Ishikawa (cell line): Measurements from ENCODE around the gene PTPN1.

ENCODE experiments used
- CEBPB ChIP-seq: IDR thresholded peaks from 2 replicates; pipeline ENCODE4 v1.6.1; 2012
- CREB1 ChIP-seq: IDR thresholded peaks from 2 replicates; pipeline ENCODE4 v1.6.1; 2012; ENCODE audit warnings: low read depth
- EGR1 ChIP-seq: IDR thresholded peaks from 2 replicates; pipeline ENCODE4 v1.6.1; 2012
- EP300 ChIP-seq: IDR thresholded peaks from 2 replicates; pipeline ENCODE4 v1.6.1; 2012; ENCODE audit warnings: borderline replicate concordance
- FOXM1 ChIP-seq: IDR thresholded peaks from 2 replicates; pipeline ENCODE4 v1.6.1; 2012; ENCODE audit warnings: low read depth, borderline replicate concordance
- MAX ChIP-seq: IDR thresholded peaks from 2 replicates; pipeline ENCODE4 v1.6.1; 2012
- NFIC ChIP-seq: IDR thresholded peaks from 2 replicates; pipeline ENCODE4 v1.6.1; 2012
- RAD21 ChIP-seq: IDR thresholded peaks from 2 replicates; pipeline ENCODE4 v1.6.1; 2012; ENCODE audit warnings: low read depth
- REST ChIP-seq: IDR thresholded peaks from 2 replicates; pipeline ENCODE4 v1.6.1; 2012; ENCODE audit warnings: low read depth, mild to moderate bottlenecking
- TAF1 ChIP-seq: IDR thresholded peaks from 2 replicates; pipeline ENCODE4 v1.6.1; 2012; ENCODE audit warnings: low read depth, mild to moderate bottlenecking
- TCF12 ChIP-seq: IDR thresholded peaks from 2 replicates; pipeline ENCODE4 v1.6.1; 2012; ENCODE audit warnings: low read depth
- TEAD4 ChIP-seq: IDR thresholded peaks from 2 replicates; pipeline ENCODE4 v1.6.1; 2012
- USF1 ChIP-seq: IDR thresholded peaks from 2 replicates; pipeline ENCODE4 v1.6.1; 2012
- YY1 ChIP-seq: IDR thresholded peaks from 2 replicates; pipeline ENCODE4 v1.6.1; 2012; ENCODE audit warnings: low read depth
- ZBTB7A ChIP-seq: IDR thresholded peaks from 2 replicates; pipeline ENCODE4 v1.6.1; 2012; ENCODE audit warnings: low read depth

The PTPN1 gene

GRCh38 chr20:50595433-50595895 lies 85.3 kb downstream of the PTPN1 start:
- TF ChIP-seq TEAD4 (no peak), EGR1 (no peak), USF1 (no peak), CEBPB (no peak), TCF12 (no peak), REST (no peak), CREB1 (no peak), FOXM1 (no peak)

- TF ChIP-seq CEBPB, result no peak
- no peak for TF ChIP-seq REST
- no peak for TF ChIP-seq TCF12
- no peak for TF ChIP-seq EGR1
- TF ChIP-seq EP300, result no peak
- no peak for TF ChIP-seq MAX
- no peak for TF ChIP-seq RAD21
- TF ChIP-seq FOXM1, result no peak
- no peak for TF ChIP-seq ZBTB7A
- no peak for TF ChIP-seq TEAD4
- no peak for TF ChIP-seq USF1
- TF ChIP-seq CREB1, result no peak
- TF ChIP-seq NFIC, result no peak
- no peak for TF ChIP-seq YY1
Observed at GRCh38 chr20:50595988-50596693, 86.0 kb downstream of the PTPN1 start.

- TF ChIP-seq REST, result no peak
- TF ChIP-seq ZBTB7A, result no peak
- TF ChIP-seq TAF1, result no peak
- no peak for TF ChIP-seq EP300
- no peak for TF ChIP-seq NFIC
- no peak for TF ChIP-seq TCF12
- TF ChIP-seq TEAD4, result no peak
- TF ChIP-seq RAD21, result no peak
- no peak for TF ChIP-seq USF1
- TF ChIP-seq FOXM1, result no peak
- TF ChIP-seq YY1, result no peak
- TF ChIP-seq EGR1, result no peak
- TF ChIP-seq CREB1, result no peak
- TF ChIP-seq MAX, result no peak
- no peak for TF ChIP-seq CEBPB
Observed at GRCh38 chr20:50596694-50597021, 86.5 kb downstream of the PTPN1 start.

GRCh38 chr20:50597406-50597969 lies 87.3 kb downstream of the PTPN1 start:
- no peak for TF ChIP-seq FOXM1
